Stomach smooth muscle (tissue), 2 donors: ENCODE measurements around the gene AKAP6.

Experiments
- H3K27ac ChIP-seq: one replicate; pipeline ENCODE4 v1.7.0; 2013; ENCODE audit warnings: mild to moderate bottlenecking, low read length, inconsistent platforms
- H3K27me3 ChIP-seq, 2 donors: one replicate each; pipeline ENCODE4 v1.7.0; 2013; ENCODE audit warnings: low read length in 2 of 2; ENCODE audit not compliant: insufficient read depth in 2 of 2, control insufficient read depth in 1 of 2
- H3K36me3 ChIP-seq, 2 donors: one replicate each; pipeline ENCODE4 v1.7.0; 2013; ENCODE audit warnings: low read length in 2 of 2; ENCODE audit not compliant: control insufficient read depth in 2 of 2, insufficient read depth in 2 of 2
- H3K4me1 ChIP-seq: one replicate; pipeline ENCODE4 v1.7.0; 2013; ENCODE audit warnings: low read length; ENCODE audit not compliant: control insufficient read depth, insufficient read depth
- H3K4me3 ChIP-seq, 2 donors: one replicate each; pipeline ENCODE4 v1.7.0; 2013; ENCODE audit warnings: low read length in 2 of 2
- H3K9ac ChIP-seq, 2 donors: one replicate each; pipeline ENCODE4 v1.7.0; 2013; ENCODE audit warnings: low read length in 2 of 2, mild to moderate bottlenecking in 1 of 2
- H3K9me3 ChIP-seq, 2 donors: one replicate each; pipeline ENCODE4 v1.7.0; 2013; ENCODE audit warnings: low read length in 2 of 2; ENCODE audit not compliant: control insufficient read depth in 2 of 2
- donor health status: healthy.
- donor health status: Pancreatic carcinoma.

The AKAP6 gene

DNA sequence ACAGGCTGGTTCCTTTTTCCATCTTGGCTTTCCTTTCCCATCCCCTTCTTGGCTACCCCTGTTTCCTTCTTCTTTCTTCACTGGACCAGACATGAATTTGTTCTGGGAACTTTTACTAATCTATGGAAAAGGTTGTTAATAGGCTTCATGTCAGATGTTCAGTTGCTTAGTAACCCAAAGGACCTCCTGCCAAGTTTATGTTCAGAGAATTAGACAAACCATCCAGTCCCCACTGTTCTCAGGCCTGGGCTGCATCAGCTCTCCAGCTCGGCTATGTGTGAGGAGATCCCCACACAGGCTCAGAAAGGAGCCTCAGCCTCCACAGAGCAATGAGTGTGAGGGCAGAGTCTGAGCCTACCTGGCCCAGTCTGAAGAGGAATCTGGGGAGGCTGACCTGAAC, 78.0 kb downstream of the AKAP6 start:
- H3K27me3 ChIP-seq = no peaks in the 10 kb centered on the region
- peak overlapping the region; percentile 80 for H3K27ac ChIP-seq

DNA sequence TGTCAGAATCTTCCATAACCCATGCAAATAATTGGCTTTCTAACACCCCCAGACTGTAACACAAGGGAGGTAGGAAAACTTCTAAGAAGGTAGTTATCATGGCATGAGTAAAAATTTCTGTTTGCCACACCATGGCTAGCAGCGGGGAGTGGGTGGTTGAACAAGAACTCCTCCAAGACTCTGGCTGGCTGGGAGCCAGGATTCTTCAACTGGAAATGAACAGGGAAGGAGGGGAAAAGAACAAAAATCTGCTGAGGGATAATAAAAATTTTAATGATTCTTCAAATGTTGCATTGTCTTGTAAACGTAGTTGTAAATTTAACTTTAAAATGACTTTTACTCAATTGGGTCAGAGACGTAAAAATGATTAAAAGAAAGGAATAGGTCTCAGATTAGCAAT, 78.9 kb downstream of the AKAP6 start:
- H3K27ac ChIP-seq = peak overlapping the region; percentile 80
- H3K27me3 ChIP-seq = no peaks in the 10 kb centered on the region
- no peaks in the 10 kb centered on the region for H3K36me3 ChIP-seq
- peaks cover 7% of the 10 kb centered on the region for H3K4me1 ChIP-seq
- no peak overlapping the region for H3K4me3 ChIP-seq
- H3K9me3 ChIP-seq = no peaks in the 10 kb centered on the region
- H3K9ac ChIP-seq = peak overlapping the region in 1 of 2 donors; percentile 18

More for the DNA sequence above, 78.0 kb downstream of the AKAP6 start:
- peaks cover 7% of the 10 kb centered on the region for H3K4me1 ChIP-seq
- peak overlapping the region; percentile 20 to 40 for H3K4me3 ChIP-seq
- peak overlapping the region; percentile 18 to 31 for H3K9ac ChIP-seq
- no peaks in the 10 kb centered on the region for H3K36me3 ChIP-seq
- H3K9me3 ChIP-seq = no peaks in the 10 kb centered on the region

DNA sequence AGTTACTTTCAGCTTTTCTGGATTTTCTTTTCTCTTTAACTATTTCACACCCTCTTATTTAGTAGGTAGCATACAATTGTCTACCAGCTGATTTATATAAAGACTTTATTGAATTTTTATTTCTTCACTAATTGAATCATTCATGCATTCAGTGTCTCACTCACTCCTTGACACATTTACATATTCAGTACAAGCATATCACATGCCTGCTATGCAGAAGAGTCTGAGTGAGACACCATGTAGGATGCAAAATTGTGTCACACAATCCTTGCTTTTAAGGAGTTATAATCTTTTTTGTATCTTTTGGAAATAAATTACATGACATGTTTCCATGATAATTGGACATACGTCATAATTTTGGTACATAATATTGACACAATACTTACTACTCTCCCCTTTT, 83.0 kb downstream of the AKAP6 start:
- H3K36me3 ChIP-seq = no peaks in the 10 kb centered on the region
- no peaks in the 10 kb centered on the region for H3K9me3 ChIP-seq
- H3K27me3 ChIP-seq = no peaks in the 10 kb centered on the region

DNA sequence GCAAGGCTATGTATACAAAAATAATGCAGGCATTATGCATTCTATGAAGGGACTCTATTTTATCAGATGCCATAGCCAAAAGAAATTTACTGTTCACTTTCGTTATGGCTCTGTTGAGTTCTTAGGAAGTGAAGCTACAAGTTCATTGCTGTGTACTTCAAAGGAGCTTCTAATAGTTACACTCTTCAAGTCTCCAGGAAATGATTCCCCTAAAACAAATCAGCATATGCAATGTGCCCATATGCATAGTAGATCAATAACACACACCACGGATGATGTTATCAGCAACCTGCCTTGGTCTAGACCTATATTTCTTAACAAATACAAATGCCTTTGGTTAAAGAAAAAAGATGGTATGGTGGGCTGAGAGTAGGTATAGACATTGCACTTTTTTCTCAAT, 83.4 kb downstream of the AKAP6 start:
- Histone ChIP-seq H3K4me3 (no peak overlapping the region), H3K9me3 (no peaks in the 10 kb centered on the region), H3K27ac (no peak overlapping the region), H3K36me3 (no peaks in the 10 kb centered on the region), H3K27me3 (no peaks in the 10 kb centered on the region), H3K4me1 (no peaks in the 10 kb centered on the region), H3K9ac (no peak overlapping the region)

More for the DNA sequence above, 83.0 kb downstream of the AKAP6 start:
- Histone ChIP-seq H3K4me3 (no peak overlapping the region), H3K4me1 (peaks cover 4% of the 10 kb centered on the region), H3K27ac (no peak overlapping the region), H3K9ac (no peak overlapping the region)

DNA sequence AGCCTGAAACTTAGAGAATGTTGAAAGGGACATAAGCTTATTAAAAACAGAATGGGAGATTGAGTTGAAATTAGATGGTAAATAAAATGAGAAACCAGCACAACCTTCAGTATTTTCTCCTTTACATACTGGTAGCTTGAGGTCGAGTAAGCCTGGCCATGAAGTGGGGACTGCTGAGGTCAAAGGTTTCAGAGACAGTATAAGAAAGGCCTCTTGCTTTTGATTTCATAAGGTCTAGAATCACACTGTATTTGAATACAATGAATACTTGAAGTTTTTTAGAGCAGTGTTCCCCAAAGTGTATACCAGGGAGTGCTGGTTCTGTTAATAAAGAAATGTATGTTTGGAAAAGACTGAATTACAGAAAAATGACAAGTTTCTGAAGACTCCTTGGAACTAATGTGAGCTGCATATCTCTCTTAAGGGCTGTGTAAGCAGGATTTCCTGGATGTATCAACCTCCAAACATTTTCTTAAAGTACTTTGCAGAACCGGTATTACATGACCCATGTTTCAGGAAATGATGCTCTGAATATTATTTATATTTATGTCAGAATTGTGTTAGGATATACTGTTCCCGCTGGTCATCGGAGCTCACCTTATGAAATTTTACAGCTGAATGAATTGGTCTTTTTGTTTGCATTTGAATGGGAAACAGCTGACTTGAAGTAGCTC, 85.0 kb downstream of the AKAP6 start:
- H3K9me3 ChIP-seq = no peaks in the 10 kb centered on the region
- no peaks in the 10 kb centered on the region for H3K36me3 ChIP-seq
- H3K4me3 ChIP-seq = no peak overlapping the region
- H3K4me1 ChIP-seq = no peaks in the 10 kb centered on the region
- H3K27ac ChIP-seq = no peak overlapping the region
- H3K27me3 ChIP-seq = no peaks in the 10 kb centered on the region
- H3K9ac ChIP-seq = no peak overlapping the region

DNA sequence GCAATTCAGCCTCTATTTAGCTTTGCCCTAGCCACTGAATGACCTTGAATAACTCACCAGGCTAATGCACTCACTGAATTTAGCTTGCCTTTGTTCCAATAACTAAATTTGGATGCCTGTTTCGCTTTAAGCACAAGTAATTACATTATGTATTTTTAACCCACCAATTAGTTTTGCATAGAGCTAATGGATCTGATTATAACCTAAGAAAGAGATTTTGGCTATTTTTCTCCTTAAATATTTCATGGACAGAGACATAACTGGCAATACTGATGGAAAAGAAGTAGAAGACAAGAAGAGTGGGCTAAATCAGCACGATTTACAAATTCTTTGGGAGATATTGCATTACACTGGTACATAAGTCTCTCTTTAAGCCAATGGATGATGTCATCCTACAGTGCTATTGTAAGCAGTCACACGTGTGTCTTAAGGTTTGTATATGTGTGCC, 85.7 kb downstream of the AKAP6 start:
- H3K27me3 ChIP-seq = no peaks in the 10 kb centered on the region
- H3K27ac ChIP-seq = no peak overlapping the region
- no peaks in the 10 kb centered on the region for H3K9me3 ChIP-seq
- no peak overlapping the region for H3K9ac ChIP-seq
- H3K4me1 ChIP-seq = no peaks in the 10 kb centered on the region
- no peak overlapping the region for H3K4me3 ChIP-seq
- H3K36me3 ChIP-seq = no peaks in the 10 kb centered on the region

DNA sequence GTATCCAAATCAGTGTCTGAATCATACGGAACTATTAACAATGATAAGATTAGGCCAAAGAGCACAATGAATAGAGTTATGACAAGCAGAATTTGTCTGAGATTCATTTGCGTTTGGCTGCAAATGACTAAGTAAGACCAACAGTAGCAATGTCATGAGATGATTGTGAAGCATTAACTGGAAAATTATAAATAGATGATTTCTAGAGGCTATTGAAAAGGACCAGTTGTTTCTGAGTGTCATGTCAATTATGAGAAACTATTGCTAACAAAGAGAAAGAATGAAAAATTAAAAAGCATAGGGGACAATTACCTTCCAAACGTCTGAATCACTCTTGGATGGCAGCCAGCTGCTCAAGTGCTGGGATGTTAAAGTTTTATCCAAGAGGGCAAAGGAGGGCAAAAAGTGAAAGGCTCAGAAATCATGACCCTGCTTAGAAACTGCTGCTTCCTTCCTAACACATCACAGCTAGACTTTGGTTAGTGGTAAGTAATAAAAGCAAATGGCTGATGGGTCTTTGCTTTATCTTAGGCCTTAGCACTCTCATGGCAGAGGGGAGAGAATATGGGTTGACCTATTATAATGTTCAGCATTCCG, 89.0 kb downstream of the AKAP6 start:
- Histone ChIP-seq H3K4me1 (no peaks in the 10 kb centered on the region), H3K27me3 (no peaks in the 10 kb centered on the region), H3K9me3 (peaks cover 0 to 4% of the 10 kb centered on the region in 2 donors), H3K9ac (no peak overlapping the region), H3K36me3 (no peaks in the 10 kb centered on the region), H3K4me3 (no peak overlapping the region), H3K27ac (no peak overlapping the region)

DNA sequence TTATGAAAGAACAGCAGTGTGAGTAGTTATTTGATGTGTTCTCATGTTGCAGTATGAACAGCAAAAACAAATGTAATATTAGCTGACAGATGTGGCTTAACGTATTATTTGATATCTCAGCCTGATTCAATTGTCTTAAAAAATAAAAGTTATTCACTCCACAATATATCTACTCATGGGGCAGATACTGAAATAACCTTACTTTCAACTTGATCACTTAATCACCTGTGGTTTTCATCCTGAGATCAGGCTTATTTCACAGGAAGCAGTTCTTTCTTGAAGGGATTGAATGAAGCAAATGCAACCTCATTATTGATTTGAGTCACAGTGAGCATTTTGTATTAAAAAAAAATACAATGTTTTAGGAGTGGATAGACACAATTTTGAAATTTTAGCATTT, 90.3 kb downstream of the AKAP6 start:
- H3K27me3 ChIP-seq = no peaks in the 10 kb centered on the region
- H3K27ac ChIP-seq = no peak overlapping the region
- H3K36me3 ChIP-seq = no peaks in the 10 kb centered on the region
- H3K9me3 ChIP-seq = peaks cover 0 to 4% of the 10 kb centered on the region in 2 donors
- no peaks in the 10 kb centered on the region for H3K4me1 ChIP-seq
- no peak overlapping the region for H3K9ac ChIP-seq
- H3K4me3 ChIP-seq = no peak overlapping the region

DNA sequence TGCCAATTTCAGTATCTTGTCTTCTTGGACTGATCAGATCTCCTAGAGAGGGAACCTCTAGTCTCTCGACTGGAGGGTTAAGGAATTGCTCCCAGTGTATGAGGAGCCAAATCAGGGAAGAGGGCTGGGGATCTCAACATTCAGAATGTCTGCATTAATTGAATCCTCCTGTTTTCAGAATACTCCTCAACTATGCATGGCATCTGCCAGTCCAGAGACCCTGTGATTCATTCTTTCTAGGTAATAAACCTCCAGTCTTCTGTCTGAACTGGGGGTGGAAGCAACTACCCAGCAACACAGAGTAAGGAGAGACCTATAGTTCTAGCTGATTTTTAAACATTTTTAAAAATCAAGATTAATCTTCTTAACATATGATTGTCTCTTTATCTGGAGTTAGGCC, 92.7 kb downstream of the AKAP6 start:
- Histone ChIP-seq H3K4me1 (peaks cover 2% of the 10 kb centered on the region), H3K9ac (no peak overlapping the region), H3K27ac (no peak overlapping the region), H3K36me3 (no peaks in the 10 kb centered on the region), H3K4me3 (no peak overlapping the region), H3K27me3 (no peaks in the 10 kb centered on the region), H3K9me3 (peaks cover 0 to 4% of the 10 kb centered on the region in 2 donors)

DNA sequence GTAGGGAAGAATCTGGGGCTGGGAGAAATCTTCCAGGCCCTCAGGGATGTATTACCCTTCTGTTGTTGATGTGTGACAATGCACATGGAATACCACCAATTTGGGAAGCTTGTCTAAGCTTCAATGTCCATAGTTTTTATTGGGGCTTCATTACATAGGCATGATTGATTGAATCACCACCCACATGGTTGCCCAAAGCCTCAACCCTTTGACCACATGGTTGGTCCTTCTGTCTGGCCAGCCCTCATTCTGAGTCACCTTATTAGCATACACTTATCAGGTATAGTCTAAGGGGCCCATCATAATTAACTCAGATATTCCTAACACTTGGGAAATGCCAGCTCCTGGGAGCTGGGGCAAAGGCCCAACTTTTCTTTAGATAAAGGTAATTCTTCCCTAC, 93.3 kb downstream of the AKAP6 start:
- peaks cover 0 to 4% of the 10 kb centered on the region in 2 donors for H3K9me3 ChIP-seq

DNA sequence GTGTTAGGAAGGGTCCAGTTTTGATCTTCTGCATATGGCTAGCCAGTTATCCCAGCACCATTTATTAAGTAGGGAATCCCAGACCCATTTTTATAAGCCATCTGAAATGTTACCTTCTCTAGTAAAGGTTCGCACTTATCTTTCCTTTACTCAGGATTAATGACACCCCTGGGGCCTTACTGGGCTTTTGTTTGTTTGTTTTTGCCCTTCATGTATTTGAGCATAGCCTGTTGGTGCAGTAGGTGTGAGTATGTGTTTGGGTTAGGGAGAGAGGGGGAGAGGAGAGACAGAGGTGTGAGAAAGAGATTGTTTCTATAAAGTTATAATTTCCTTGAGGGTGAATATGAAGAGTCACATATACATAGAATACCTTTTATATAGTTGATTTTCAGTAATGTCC, 96.9 kb downstream of the AKAP6 start:
- Histone ChIP-seq H3K4me3 (no peak overlapping the region), H3K9ac (no peak overlapping the region), H3K27me3 (no peaks in the 10 kb centered on the region)

More for the DNA sequence above, 93.3 kb downstream of the AKAP6 start:
- Histone ChIP-seq H3K27ac (no peak overlapping the region), H3K36me3 (no peaks in the 10 kb centered on the region), H3K4me1 (peaks cover 8% of the 10 kb centered on the region), H3K4me3 (no peak overlapping the region), H3K27me3 (no peaks in the 10 kb centered on the region), H3K9ac (no peak overlapping the region)

More for the DNA sequence above, 96.9 kb downstream of the AKAP6 start:
- Histone ChIP-seq H3K36me3 (no peaks in the 10 kb centered on the region), H3K27ac (no peak overlapping the region), H3K4me1 (peaks cover 15% of the 10 kb centered on the region), H3K9me3 (peaks cover 0 to 4% of the 10 kb centered on the region in 2 donors)
